ENCODE data around the gene PDPR. TPM values are rescaled to one million over a fixed set of nuclear protein-coding genes. Genes with fewer than 3 reads are reported as not detected.

The PDPR gene
- total RNA-seq, 1 donor from 2014 or later: 39.0 TPM

Other genes with a start within 250 kb of the PDPR start
- 0.82 and 0.89 TPM in 2 replicates for gene CLEC18A, start 163.0 kb upstream of the PDPR start, total RNA-seq
- gene CLEC18C, start 59.5 kb downstream of the PDPR start, total RNA-seq: 0.16 and 0.50 TPM in 2 replicates
- gene EXOSC6, start 137.6 kb downstream of the PDPR start, total RNA-seq: 28.7 and 28.9 TPM in 2 replicates
- 80.5 and 82.8 TPM in 2 replicates for gene AARS1, start 175.2 kb downstream of the PDPR start, total RNA-seq
- gene DDX19B, start 184.9 kb downstream of the PDPR start, total RNA-seq: 32.3 and 33.8 TPM in 2 replicates
- gene DDX19A, start 232.6 kb downstream of the PDPR start, total RNA-seq: 43.2 and 44.5 TPM in 2 replicates